ENCODE data around the gene GUCY1B1. TPM values are rescaled to one million over a fixed set of nuclear protein-coding genes. Genes with fewer than 3 reads are reported as not detected.

The GUCY1B1 gene
- polyA plus RNA-seq, 1 donor from 2014 or later, result 13.6 TPM

- Histone ChIP-seq H4K20me1 (ENCODE audit: insufficient read depth) (no peaks in the 10 kb centered on the region), H3K4me3 (ENCODE audit: low read length) (no peak overlapping the region), H2AFZ (ENCODE audit: low read depth, low read length) (no peak overlapping the region), H3K9ac (ENCODE audit: low read length) (no peak overlapping the region), H3K9me2 (ENCODE audit: insufficient read depth, low read length) (no peaks in the 10 kb centered on the region), H3K9me3 (ENCODE audit: low read length) (no peaks in the 10 kb centered on the region), H3K27ac (ENCODE audit: low read length) (no peak overlapping the region), H3K4me2 (ENCODE audit: low read length) (no peak overlapping the region), H3K36me3 (ENCODE audit: insufficient read depth, low read length) (no peaks in the 10 kb centered on the region), H3K79me2 (replicated peaks; ENCODE audit: insufficient read depth, low read length) (no peaks in the 10 kb centered on the region), H3K27me3 (ENCODE audit: insufficient read depth, low read depth, low read length) (no peaks in the 10 kb centered on the region), H3F3A (ENCODE audit: insufficient read depth, low read length, poor library complexity, severe bottlenecking) (no peaks in the 10 kb centered on the region)
- TF ChIP-seq EP300 (conservative IDR thresholded peaks at IDR 0.05; ENCODE audit: poor library complexity, severe bottlenecking), result no peak
- TF ChIP-seq REST (IDR thresholded peaks at IDR 0.05; ENCODE audit: borderline replicate concordance), result no peak
- TF ChIP-seq EZH2 (IDR thresholded peaks at IDR 0.05; ENCODE audit: borderline replicate concordance, insufficient read depth, low read length, poor library complexity, severe bottlenecking), result no peak
Observed at GRCh38 chr4:155749041-155749440, 9.8 kb upstream of the GUCY1B1 start.

GRCh38 chr4:155751569-155751968 lies 7.3 kb upstream of the GUCY1B1 start:
- Histone ChIP-seq H3K9me3 (ENCODE audit: low read length) (no peaks in the 10 kb centered on the region), H3K27me3 (ENCODE audit: insufficient read depth, low read depth, low read length) (no peaks in the 10 kb centered on the region), H3K79me2 (replicated peaks; ENCODE audit: insufficient read depth, low read length) (no peaks in the 10 kb centered on the region), H3F3A (ENCODE audit: insufficient read depth, low read length, poor library complexity, severe bottlenecking) (no peaks in the 10 kb centered on the region), H3K4me2 (ENCODE audit: low read length) (no peak overlapping the region), H3K9ac (ENCODE audit: low read length) (no peak overlapping the region), H2AFZ (ENCODE audit: low read depth, low read length) (no peak overlapping the region), H3K4me3 (ENCODE audit: low read length) (no peak overlapping the region), H4K20me1 (ENCODE audit: insufficient read depth) (no peaks in the 10 kb centered on the region), H3K27ac (ENCODE audit: low read length) (no peak overlapping the region), H3K9me2 (ENCODE audit: insufficient read depth, low read length) (no peaks in the 10 kb centered on the region), H3K36me3 (ENCODE audit: insufficient read depth, low read length) (no peaks in the 10 kb centered on the region)
- TF ChIP-seq REST (IDR thresholded peaks at IDR 0.05; ENCODE audit: borderline replicate concordance), result no peak
- TF ChIP-seq MXI1 (conservative IDR thresholded peaks at IDR 0.05; ENCODE audit: poor library complexity, severe bottlenecking), result no peak
- no peak for TF ChIP-seq RAD21 (conservative IDR thresholded peaks at IDR 0.05)
- TF ChIP-seq CTCF (IDR thresholded peaks at IDR 0.05; ENCODE audit: poor library complexity, severe bottlenecking), result no peak
- TF ChIP-seq POLR2AphosphoS5 (IDR thresholded peaks at IDR 0.05), result no peak
- no peak for TF ChIP-seq EZH2 (IDR thresholded peaks at IDR 0.05; ENCODE audit: borderline replicate concordance, insufficient read depth, low read length, poor library complexity, severe bottlenecking)
- no peak for TF ChIP-seq EP300 (conservative IDR thresholded peaks at IDR 0.05; ENCODE audit: poor library complexity, severe bottlenecking)
- TF ChIP-seq TAF1 (IDR thresholded peaks at IDR 0.05; ENCODE audit: low read depth), result no peak
- TF ChIP-seq SMC3 (conservative IDR thresholded peaks at IDR 0.05; ENCODE audit: poor library complexity), result no peak
